ENCODE results near the gene HDAC5.
A peak's percentile ranks its signal among the peaks of the same experiment; 100 is the strongest.
"Not testable (repeated sequence)": the region's sequence is repeated elsewhere in the genome, so short reads cannot be mapped to it uniquely, and the experiment has no call there.

Gene HDAC5

GRCh38 chr17:44123356-44124117, at the start of gene HDAC5:
Gene HDAC5 (minus strand): TSS chr17:44123641. CDS start chr17:44117515, 6,126 bp downstream.
- DNase-seq: peak; percentile 93 to 94

GRCh38 chr17:44171931-44172455, 48.6 kb upstream of the HDAC5 start:
- DNase-seq: no peak

GRCh38 chr17:44170499-44171201, 47.2 kb upstream of the HDAC5 start, which contains the start of gene ASB16:
Gene ASB16 (plus strand): TSS chr17:44170704. CDS start chr17:44170790, 86 bp downstream.
- DNase-seq: no peak

DNA sequence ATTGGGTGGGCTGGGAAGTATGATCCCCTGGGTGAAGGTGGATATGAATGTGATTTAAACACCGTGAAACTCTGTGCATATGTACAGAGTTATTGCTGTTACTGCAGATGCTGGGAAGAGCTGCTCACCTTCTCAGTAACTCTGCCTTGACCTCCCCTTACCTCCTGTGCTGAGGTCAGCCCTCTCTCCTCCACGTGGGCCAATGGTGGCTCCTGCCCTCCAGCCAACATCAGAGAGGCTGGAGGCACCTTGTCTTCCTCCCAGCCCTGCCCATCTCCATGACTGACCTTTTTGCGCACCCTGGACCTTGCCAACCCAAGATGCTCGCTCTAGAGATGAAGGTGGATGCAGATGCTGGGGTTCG, 46.7 kb upstream of the HDAC5 start:
- DNase-seq: no peak

- DNase-seq: no peak
These were observed 43.9 kb upstream of the HDAC5 start for GRCh38 chr17:44167181-44167861.

DNA sequence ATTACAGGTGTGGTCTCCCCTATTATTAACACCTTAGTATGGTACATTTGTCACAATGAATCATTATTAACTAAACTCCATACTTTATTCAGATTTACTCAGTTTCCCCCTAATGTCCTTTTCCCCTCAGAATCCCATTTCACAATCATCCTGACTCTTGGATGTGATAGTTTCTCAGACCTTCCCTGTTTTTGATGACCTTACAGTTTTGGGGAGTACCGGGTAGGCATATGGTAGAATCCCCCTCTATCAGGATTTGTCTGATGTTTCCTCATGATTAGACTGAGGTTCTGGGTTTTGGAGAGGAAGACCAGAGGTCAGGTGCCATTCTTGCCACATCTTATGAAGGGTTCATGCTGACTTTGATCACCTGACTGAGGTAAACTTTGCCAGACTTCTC, 41.0 kb upstream of the HDAC5 start:
- no peak for DNase-seq

GRCh38 chr17:44159519-44160210, 36.2 kb upstream of the HDAC5 start:
- no peak for DNase-seq

- DNase-seq: no peak
These were observed 32.0 kb upstream of the HDAC5 start for GRCh38 chr17:44155488-44155887.

DNA sequence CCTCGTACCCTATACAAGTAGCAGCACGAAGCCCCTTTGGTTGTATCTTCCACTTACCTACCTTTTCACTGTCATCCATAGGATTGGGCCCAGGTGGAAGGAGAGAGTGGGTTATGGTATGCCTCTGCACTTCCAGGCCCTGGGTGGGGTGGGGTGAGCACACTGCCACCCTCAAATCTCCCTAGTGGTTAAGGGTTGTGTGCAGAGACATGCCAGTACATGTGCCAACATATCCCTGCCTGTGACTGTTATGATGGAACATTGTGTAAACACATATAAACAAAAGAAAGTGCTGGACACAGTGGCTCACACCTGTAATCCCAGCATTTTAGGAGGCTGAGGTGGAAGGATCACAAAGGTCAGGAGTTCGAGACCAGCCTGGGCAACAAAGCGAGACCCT, 29.4 kb upstream of the HDAC5 start:
- no peak for DNase-seq

DNA sequence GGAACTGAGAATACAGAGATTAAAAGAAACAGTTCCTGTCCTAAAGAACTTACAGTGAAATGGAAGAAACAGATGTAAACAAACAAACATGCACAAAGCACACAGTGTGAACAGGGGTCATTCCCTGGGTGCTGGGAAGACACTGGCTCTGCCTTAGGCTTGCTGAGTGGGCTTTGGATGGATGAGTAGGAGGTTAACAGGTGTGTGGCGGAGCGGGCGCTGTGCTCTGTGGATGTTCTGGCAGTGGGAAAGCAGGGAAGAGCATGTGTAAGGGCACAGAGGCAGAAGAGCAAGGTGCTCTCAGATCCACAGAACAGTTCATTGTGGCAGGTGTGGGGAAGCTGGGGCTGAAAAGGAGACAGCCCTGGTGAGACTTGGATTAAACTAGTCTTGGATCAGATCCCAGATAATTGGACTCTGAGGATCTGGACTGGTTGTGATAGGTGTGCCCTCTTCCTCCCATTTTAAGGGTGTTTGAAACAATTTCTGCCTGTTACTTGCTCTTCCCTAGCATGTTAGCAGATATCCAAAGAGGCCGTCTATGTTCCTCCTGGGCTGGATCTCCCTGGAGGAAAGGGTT, 26.4 kb upstream of the HDAC5 start:
- no peak for DNase-seq

GRCh38 chr17:44149066-44149465, 25.6 kb upstream of the HDAC5 start:
- not testable (repeated sequence) for DNase-seq

GRCh38 chr17:44147812-44148211, 24.4 kb upstream of the HDAC5 start:
- DNase-seq: no peak

GRCh38 chr17:44146375-44147346, 23.2 kb upstream of the HDAC5 start:
- DNase-seq: no peak

GRCh38 chr17:44144966-44145739, 21.7 kb upstream of the HDAC5 start:
- DNase-seq: no peak

- DNase-seq: not testable (repeated sequence)
These were observed 20.5 kb upstream of the HDAC5 start for GRCh38 chr17:44143921-44144320.

DNA sequence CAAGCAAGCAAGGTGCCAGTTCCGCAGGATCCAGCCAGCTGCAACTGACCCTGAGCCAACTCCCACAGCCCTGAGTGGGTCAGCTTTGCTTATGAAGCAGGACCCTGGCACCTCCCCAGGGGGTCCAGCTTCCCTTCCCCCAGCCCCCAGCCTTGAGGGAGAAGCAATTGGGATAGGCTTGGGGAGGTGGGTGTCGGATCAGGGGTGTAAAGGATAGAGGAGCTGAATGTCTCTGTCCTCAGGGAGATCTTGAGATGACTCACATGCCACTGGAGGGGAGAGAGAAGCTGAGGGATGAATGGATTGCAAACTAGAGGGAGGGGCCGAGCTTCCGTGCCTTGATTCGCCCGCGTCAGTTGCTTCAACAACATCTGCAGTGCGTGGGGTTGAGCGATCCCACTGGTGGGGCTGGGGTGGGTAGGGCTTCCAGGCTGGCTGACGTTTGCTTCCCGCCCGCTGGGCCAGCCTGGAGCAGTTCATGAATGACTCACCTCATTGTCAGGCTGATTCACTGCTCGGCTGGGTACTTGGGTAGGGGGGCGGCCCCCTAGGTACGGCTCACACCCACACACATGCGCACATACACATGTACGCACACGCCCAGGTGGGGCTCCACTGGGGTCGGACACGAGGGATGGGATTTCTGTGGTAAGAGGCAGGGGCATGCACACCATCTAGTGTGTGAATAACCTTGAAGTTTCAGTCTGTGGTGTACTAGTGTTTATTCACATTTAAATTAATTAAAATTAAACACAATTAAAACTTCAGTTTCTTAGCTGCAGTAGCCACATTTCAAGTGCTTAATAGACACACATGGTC, 14.7 kb upstream of the HDAC5 start:
- peak; percentile 60 to 61 for DNase-seq

DNA sequence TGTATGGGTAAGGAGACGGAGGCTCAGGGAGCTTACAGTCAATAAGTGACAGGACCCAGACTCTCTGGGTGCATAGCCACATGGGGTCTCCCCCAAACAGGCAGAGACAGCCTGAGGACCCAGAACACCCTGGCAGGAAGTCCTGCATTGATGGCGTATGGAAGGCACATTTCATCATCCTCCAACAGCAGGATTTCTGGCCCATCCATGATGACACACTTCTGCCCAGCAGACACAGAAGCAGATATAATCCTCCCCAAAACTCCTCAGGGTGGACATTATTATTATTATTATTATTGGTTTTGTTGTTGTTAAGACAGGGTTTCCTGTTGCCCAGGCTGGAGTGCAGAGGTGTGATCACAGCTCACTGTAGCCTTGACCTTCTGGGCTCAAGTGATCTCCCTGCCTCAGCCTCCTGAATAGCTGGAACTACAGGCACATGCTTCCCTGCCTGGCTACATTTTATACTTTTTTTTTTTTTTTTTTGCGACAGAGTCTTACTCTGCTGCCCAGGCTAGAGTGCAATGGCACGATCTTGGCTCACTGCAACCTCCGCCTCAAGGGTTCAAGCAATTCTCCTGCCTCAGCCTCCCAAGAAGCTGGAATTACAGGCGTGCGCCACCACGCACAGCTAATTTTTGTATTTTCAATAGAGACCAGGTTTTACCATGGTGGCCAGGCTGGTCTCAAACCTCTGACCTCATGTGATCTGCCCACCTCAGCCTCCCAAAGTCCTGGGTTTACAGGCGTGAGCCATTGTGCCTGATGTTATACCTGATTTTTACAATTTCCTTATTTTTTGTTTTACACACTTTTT, 11.5 kb upstream of the HDAC5 start:
- no peak for DNase-seq

GRCh38 chr17:44133918-44134476, 10.6 kb upstream of the HDAC5 start:
- DNase-seq: no peak

All from stimulated activated CD4-positive, alpha-beta T cell treated with anti-CD3 and anti-CD28 coated beads, Interleukin-2, amount 100 ng/mL, for 48 hours (primary cell).